Aorta (tissue), 5 donors: ENCODE measurements around the gene SPATS2L. TPM values are rescaled to one million over a fixed set of nuclear protein-coding genes. Genes with fewer than 3 reads are reported as not detected.

Source experiments
- ATAC-seq: fragments of 200-7000 bp; cut with Tn5 transposase; one replicate; pipeline ENCODE4 v1.9.1; 2022; ENCODE audit warnings: moderate library complexity; ENCODE audit not compliant: low FRiP score
- DNase-seq, 2 donors: peaks; one replicate each; pipeline ENCODE4 v3.0.0-alpha.2; 2020
- H3K27ac ChIP-seq, 2 donors: one replicate each; pipeline ENCODE4 v1.5.1; 2013; ENCODE audit warnings: low read length in 2 of 2, mild to moderate bottlenecking in 2 of 2, moderate library complexity in 2 of 2, control low read depth in 1 of 2, inconsistent platforms in 1 of 2, low read depth in 1 of 2
- H3K27me3 ChIP-seq, 2 donors: one replicate each; pipeline ENCODE4 v1.6.1; 2013; ENCODE audit warnings: control low read depth in 1 of 2, low read length in 1 of 2, mild to moderate bottlenecking in 1 of 2, moderate library complexity in 1 of 2; ENCODE audit not compliant: insufficient read depth in 2 of 2, control insufficient read depth in 1 of 2
- H3K36me3 ChIP-seq, 2 donors: one replicate each; pipeline ENCODE4 v1.6.1; 2013; ENCODE audit warnings: control low read depth in 1 of 2, low read length in 1 of 2, mild to moderate bottlenecking in 1 of 2; ENCODE audit not compliant: insufficient read depth in 2 of 2, control insufficient read depth in 1 of 2
- H3K4me1 ChIP-seq, 2 donors: one replicate each; pipeline ENCODE4 v1.6.1; 2013; ENCODE audit warnings: low read length in 2 of 2, control low read depth in 1 of 2, mild to moderate bottlenecking in 1 of 2, moderate library complexity in 1 of 2; ENCODE audit not compliant: insufficient read depth in 2 of 2, control insufficient read depth in 1 of 2
- H3K4me3 ChIP-seq, 2 donors: one replicate each; pipeline ENCODE4 v1.5.1; 2013; ENCODE audit warnings: low read length in 2 of 2, control low read depth in 1 of 2, mild to moderate bottlenecking in 1 of 2
- H3K9me3 ChIP-seq: one replicate; pipeline ENCODE4 v1.6.1; 2013; ENCODE audit warnings: mild to moderate bottlenecking, low read length; ENCODE audit not compliant: control insufficient read depth
- WGBS, 2 donors: extraction: QIAGEN DNeasy Blood & Tissue Kit; methylation state at CpG; one replicate each; pipeline ENCODE4 v1.1.7; 2013; 5-methylcytosine and 5-hydroxymethylcytosine counted together
- intact Hi-C, 2 donors: fragments of 100-400 bp; cut with DNase I; formaldehyde crosslinking; loops; one replicate each; pipeline versions ENCODE4 v1.14.2 to v1.15.0; 2022
- polyA plus RNA-seq, 2 donors: library from polyadenylated mRNA; stranded (reverse); fragments of 200-250 nt; gene quantifications; one replicate each; pipeline ENCODE4 v1.2.3, GENCODE V29; 2013
- total RNA-seq, 2 donors: library from RNA; stranded (reverse); fragmentation: NEBNext Ultra II Directional; extraction: Animal tissue kit (Norgen Biotek cat#: 25700); gene quantifications; one replicate each; pipeline ENCODE4 v1.2.1, GENCODE V29; 2021
- donor health status: healthy with polysubstance abuse.
- donor health status: Bipolar disorder and iron deficiency.
- donor health status: DM: no; HTN: no; CAD: no.
- donor health status: DM: no; HTN: no; CAD: no.
- donor health status: DM: yes; HTN: yes; CAD: no.

SPATS2L gene
- total and polyA plus RNA-seq, 4 donors = 45.0 to 82.0 (median 63.7) TPM

DNA sequence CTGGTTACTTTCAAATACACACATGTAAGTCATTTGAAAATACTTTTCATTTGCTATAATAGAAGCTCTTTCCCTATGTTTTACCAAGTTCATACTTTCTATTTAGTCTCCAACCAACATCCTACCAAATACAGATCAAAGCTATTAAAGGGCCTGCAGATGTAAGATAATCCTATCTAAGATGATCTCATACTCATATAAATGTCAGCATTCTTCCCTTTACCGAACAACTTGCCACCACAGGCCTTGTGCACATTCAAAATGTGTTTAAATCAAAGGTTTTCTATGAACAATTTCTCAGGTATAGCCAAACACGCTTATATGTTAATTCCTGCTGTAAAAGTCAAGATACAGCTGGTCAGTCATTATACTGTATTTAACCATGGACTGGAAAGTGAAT, 180.0 kb downstream of the SPATS2L start:
- Histone ChIP-seq H3K36me3 (peaks cover 3 to 8% of the 10 kb centered on the region in 2 donors), H3K27ac (no peak overlapping the region), H3K4me3 (no peak overlapping the region), H3K9me3 (no peaks in the 10 kb centered on the region), H3K4me1 (no peaks in the 10 kb centered on the region), H3K27me3 (no peaks in the 10 kb centered on the region)
- WGBS, 2 donors = 70 to 72% methylated on average over 2 of the region's 2 CpGs
- ATAC-seq (no peak), DNase-seq (no peak)
- intact Hi-C loops = no loop called here

- Histone ChIP-seq H3K27ac (no peak overlapping the region), H3K4me1 (no peaks in the 10 kb centered on the region), H3K36me3 (peaks cover 3 to 10% of the 10 kb centered on the region in 2 donors), H3K4me3 (no peak overlapping the region), H3K27me3 (no peaks in the 10 kb centered on the region), H3K9me3 (no peaks in the 10 kb centered on the region)
- no peak for ATAC-seq
- no peak for DNase-seq
- intact Hi-C loops = no loop called here
- WGBS, 2 donors = 65 to 77% methylated on average over 4 of the region's 4 CpGs
Observed at GRCh38 chr2:200488169-200488568, 181.7 kb downstream of the SPATS2L start.

DNA sequence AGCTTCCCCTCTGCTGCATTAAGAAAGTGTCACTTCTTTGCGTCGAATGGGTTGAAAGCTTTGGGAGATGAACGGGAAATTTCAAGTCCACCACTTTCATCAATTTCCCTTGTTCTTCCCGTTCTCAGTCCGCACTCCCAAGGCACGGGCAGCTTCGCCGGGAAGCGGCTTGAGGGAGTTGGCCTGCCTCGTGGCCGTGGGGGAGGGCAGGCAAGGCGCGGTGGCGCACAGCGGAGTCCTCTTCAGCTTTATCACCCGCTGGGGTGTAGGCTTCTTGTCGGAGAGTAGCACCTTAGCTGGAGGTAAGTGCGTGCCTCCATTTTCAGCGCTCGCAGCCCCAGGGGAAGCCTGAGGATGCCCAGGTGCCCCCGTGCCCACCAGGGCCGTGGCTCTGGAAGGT, 183.5 kb downstream of the SPATS2L start:
- no peak overlapping the region for H3K4me3 ChIP-seq
- no peaks in the 10 kb centered on the region for H3K9me3 ChIP-seq
- H3K27ac ChIP-seq = no peak overlapping the region
- DNase-seq (no peak), ATAC-seq (no peak)
- intact Hi-C loops = no loop called here
- H3K27me3 ChIP-seq = no peaks in the 10 kb centered on the region
- WGBS, 2 donors = 95 to 96% methylated on average over 22 of the region's 22 CpGs
- H3K36me3 ChIP-seq = peaks cover 3 to 13% of the 10 kb centered on the region in 2 donors
- no peaks in the 10 kb centered on the region for H3K4me1 ChIP-seq

GRCh38 chr2:200492656-200493055, 186.2 kb downstream of the SPATS2L start:
- ATAC-seq = no peak

DNA sequence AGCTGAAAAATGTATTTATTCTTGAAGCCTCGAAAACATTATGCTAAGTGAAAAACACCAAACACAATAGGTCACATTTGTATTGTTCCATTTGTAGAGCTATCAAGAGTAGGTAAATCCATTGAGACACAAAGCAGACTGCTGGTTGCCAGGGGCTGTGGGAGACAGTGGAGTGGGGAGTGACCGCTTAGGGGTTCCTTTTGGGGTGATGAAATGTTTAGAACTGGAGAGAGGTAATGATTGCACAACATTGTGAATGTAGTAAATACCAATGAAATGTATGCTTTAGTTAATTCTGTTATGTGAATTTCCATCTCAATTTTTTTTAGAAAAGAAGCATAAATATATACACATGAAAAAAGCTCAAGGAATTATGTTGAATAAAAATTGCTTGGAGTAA, 187.6 kb downstream of the SPATS2L start:
- Histone ChIP-seq H3K27ac (no peak overlapping the region), H3K27me3 (no peaks in the 10 kb centered on the region), H3K4me3 (no peak overlapping the region), H3K36me3 (peaks cover 3 to 16% of the 10 kb centered on the region in 2 donors), H3K4me1 (no peaks in the 10 kb centered on the region), H3K9me3 (no peaks in the 10 kb centered on the region)
- WGBS, 2 donors = 95 to 97% methylated on average over 2 of the region's 2 CpGs
- intact Hi-C loops = no loop called here
- ATAC-seq = no peak
- DNase-seq = no peak

More at GRCh38 chr2:200492656-200493055, 186.2 kb downstream of the SPATS2L start:
- no peak for DNase-seq
- Histone ChIP-seq H3K27me3 (no peaks in the 10 kb centered on the region), H3K9me3 (no peaks in the 10 kb centered on the region), H3K4me3 (no peak overlapping the region), H3K4me1 (no peaks in the 10 kb centered on the region), H3K36me3 (peaks cover 3 to 13% of the 10 kb centered on the region in 2 donors), H3K27ac (no peak overlapping the region)
- intact Hi-C loops = no loop called here

- Histone ChIP-seq H3K36me3 (peaks cover 0 to 8% of the 10 kb centered on the region in 2 donors), H3K27ac (no peak overlapping the region), H3K4me3 (no peak overlapping the region), H3K27me3 (no peaks in the 10 kb centered on the region), H3K4me1 (no peaks in the 10 kb centered on the region), H3K9me3 (no peaks in the 10 kb centered on the region)
- ATAC-seq = no peak
- WGBS, 2 donors = 100% methylated on average over 1 of the region's 1 CpG
- intact Hi-C loops = no loop called here
- no peak for DNase-seq
Observed at GRCh38 chr2:200496696-200497095, 190.2 kb downstream of the SPATS2L start.

GRCh38 chr2:200498402-200499162, 192.1 kb downstream of the SPATS2L start:
- H3K27me3 ChIP-seq = no peaks in the 10 kb centered on the region
- intact Hi-C loops = no loop called here
- no peaks in the 10 kb centered on the region for H3K9me3 ChIP-seq
- H3K27ac ChIP-seq = no peak overlapping the region
- 89 to 90% methylated on average over 2 of the region's 2 CpGs for WGBS, 2 donors
- H3K4me3 ChIP-seq = no peak overlapping the region
- no peak for DNase-seq
- ATAC-seq = no peak
- H3K4me1 ChIP-seq = no peaks in the 10 kb centered on the region
- peaks cover 0 to 4% of the 10 kb centered on the region in 2 donors for H3K36me3 ChIP-seq

- 96 to 97% methylated on average over 5 of the region's 5 CpGs for WGBS, 2 donors
- ATAC-seq = no peak
- H3K9me3 ChIP-seq = no peaks in the 10 kb centered on the region
- no peaks in the 10 kb centered on the region for H3K27me3 ChIP-seq
- no peak for DNase-seq
- no peak overlapping the region for H3K27ac ChIP-seq
- no peak overlapping the region for H3K4me3 ChIP-seq
- intact Hi-C loops = no loop called here
- H3K4me1 ChIP-seq = no peaks in the 10 kb centered on the region
- peaks cover 0 to 8% of the 10 kb centered on the region in 2 donors for H3K36me3 ChIP-seq
Observed at GRCh38 chr2:200502196-200502595, 195.7 kb downstream of the SPATS2L start.

DNA sequence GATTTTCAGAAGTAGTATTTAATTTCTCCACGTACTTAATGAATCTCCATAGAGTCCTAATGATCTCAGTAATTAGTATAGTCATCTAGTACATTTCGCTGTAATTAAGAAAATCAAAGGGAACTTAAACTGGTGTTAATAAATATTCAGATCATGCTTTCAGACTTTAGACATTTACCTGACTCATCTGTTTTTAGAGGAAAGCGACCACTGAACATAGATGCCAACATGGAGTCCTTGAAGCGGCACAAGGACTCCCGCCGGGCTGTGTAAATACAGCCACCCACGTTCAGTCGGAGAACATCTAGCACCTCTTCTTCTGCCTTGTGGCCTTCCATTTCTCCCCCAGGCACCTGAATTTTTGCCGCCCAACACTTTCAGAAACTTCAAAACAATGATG, 200.2 kb downstream of the SPATS2L start:
- Histone ChIP-seq H3K27me3 (no peaks in the 10 kb centered on the region), H3K36me3 (peaks cover 0 to 4% of the 10 kb centered on the region in 2 donors), H3K27ac (no peak overlapping the region), H3K4me3 (no peak overlapping the region), H3K4me1 (no peaks in the 10 kb centered on the region), H3K9me3 (no peaks in the 10 kb centered on the region)
- no peak for ATAC-seq
- no peak for DNase-seq
- 83 to 86% methylated on average over 9 of the region's 9 CpGs for WGBS, 2 donors
- intact Hi-C loops = no loop called here
